PC-9 (cell line): ENCODE measurements around the gene GYS2. TPM values are rescaled to one million over a fixed set of nuclear protein-coding genes. Genes with fewer than 3 reads are reported as not detected.
"Not testable (repeated sequence)": the region's sequence is repeated elsewhere in the genome, so short reads cannot be mapped to it uniquely, and the experiment has no call there.

Source experiments
- BruUV-seq: library from RNA; stranded (reverse); fragments of 400-500 nt; replicated peaks from 2 replicates; lab custom pipeline; 2021; lab: Mats Ljungman, UMichigan
- CTCF ChIA-PET: fragments of 300-600 bp; sonication (Branson Sonifier 250); formaldehyde crosslinking; loops from one replicate; lab custom pipeline; 2022; ENCODE audit warnings: antibody characterized with exemption; lab: Charles Lee
- POLR2A ChIA-PET: fragments of 300-600 bp; sonication (Branson Sonifier 250); formaldehyde crosslinking; loops from one replicate; lab custom pipeline; 2022; ENCODE audit warnings: antibody characterized with exemption; ENCODE audit not compliant: unreplicated experiment; lab: Charles Lee
- DNase-seq, 2 experiments: peaks; one replicate each; pipeline versions ENCODE4 v3.0.0 to v3.0.0-alpha.2; 2015 to 2022; ENCODE audit warnings: mixed read lengths in 1 of 2
- H2AFZ ChIP-seq: fragments of 200-600 bp; sonication (generic); 2 replicates; pipeline ENCODE4 v1.8.1; 2017; ENCODE audit warnings: antibody characterized with exemption
- H3F3A ChIP-seq: fragments of 200-600 bp; sonication (generic); 2 replicates; pipeline ENCODE4 v1.8.1; 2017; ENCODE audit warnings: antibody characterized with exemption, mild to moderate bottlenecking, low read depth; ENCODE audit not compliant: insufficient read depth
- H3K27ac ChIP-seq: fragments of 200-600 bp; sonication (generic); 2 replicates; pipeline ENCODE4 v1.6.1; 2016; ENCODE audit warnings: mixed run types
- H3K27me3 ChIP-seq: fragments of 200-600 bp; sonication (generic); 2 replicates; pipeline ENCODE4 v1.6.1; 2016; ENCODE audit warnings: low read depth, mixed run types; ENCODE audit not compliant: insufficient read depth
- H3K36me3 ChIP-seq: fragments of 200-600 bp; sonication (generic); 2 replicates; pipeline ENCODE4 v1.6.1; 2016; ENCODE audit warnings: low read depth, mixed run types
- H3K4me1 ChIP-seq: fragments of 200-600 bp; sonication (generic); replicated peaks from 2 replicates; pipeline ENCODE4 v1.6.1; 2016; ENCODE audit warnings: mixed run types; ENCODE audit not compliant: insufficient read depth
- H3K4me2 ChIP-seq: fragments of 200-600 bp; sonication (generic); 2 replicates; pipeline ENCODE4 v1.6.1; 2017; ENCODE audit warnings: mixed run types
- H3K4me3 ChIP-seq: fragments of 200-600 bp; sonication (generic); 2 replicates; pipeline ENCODE4 v1.6.1; 2016; ENCODE audit warnings: mixed run types
- H3K79me2 ChIP-seq: fragments of 200-600 bp; sonication (generic); 2 replicates; pipeline ENCODE4 v1.6.1; 2017; ENCODE audit warnings: low read depth, mixed run types
- H3K9me2 ChIP-seq: fragments of 200-600 bp; sonication (generic); 2 replicates; pipeline ENCODE4 v1.8.1; 2017; ENCODE audit warnings: mild to moderate bottlenecking; ENCODE audit not compliant: insufficient read depth
- H3K9me3 ChIP-seq: fragments of 200-600 bp; sonication (generic); 2 replicates; pipeline ENCODE4 v1.8.1; 2016; ENCODE audit warnings: low read depth; ENCODE audit not compliant: insufficient read depth
- H4K20me1 ChIP-seq: fragments of 200-600 bp; sonication (generic); 2 replicates; pipeline ENCODE4 v1.8.1; 2017; ENCODE audit not compliant: insufficient read depth
- EZH2 ChIP-seq: fragments of 200-600 bp; sonication (generic); IDR thresholded peaks from 2 replicates; pipeline ENCODE4 v1.8.0; 2017; ENCODE audit warnings: antibody characterized with exemption, low read depth
- intact Hi-C: fragments of 100-400 bp; cut with micrococcal nuclease; formaldehyde crosslinking; loops from one replicate; pipeline ENCODE4 v1.10.0; 2022; ENCODE audit not compliant: unreplicated experiment
- total RNA-seq: library from RNA; stranded (reverse); gene quantifications from 2 replicates; pipeline ENCODE4 v1.2.3, GENCODE V29; 2021
- TF ChIP-seq, protein P1 (sequence below): fragments of 200-600 bp; sonication (generic); conservative IDR thresholded peaks from 2 replicates; pipeline ENCODE4 v1.6.1; 2017; ENCODE audit warnings: mixed run types, antibody characterized with exemption, mild to moderate bottlenecking, moderate library complexity

The GYS2 gene
- total RNA-seq, 1 experiment from 2014 or later: not detected

DNA sequence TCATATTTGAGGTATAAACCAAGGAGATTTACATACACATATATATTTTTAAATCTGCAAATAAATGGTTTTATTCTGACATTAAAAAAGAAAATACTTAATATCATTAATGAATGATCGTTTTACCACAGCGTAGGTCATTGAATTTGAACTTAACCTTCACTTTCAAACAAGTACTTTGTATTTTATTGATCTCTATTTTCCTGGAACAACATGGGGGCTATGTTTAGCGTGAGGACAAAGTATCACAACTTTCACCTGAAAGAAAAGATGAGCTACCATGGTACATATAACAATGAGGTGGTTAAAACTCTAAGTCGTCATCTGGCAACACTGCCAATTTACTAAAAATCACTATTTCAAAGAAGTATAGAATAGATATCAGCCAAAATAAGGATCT is 6.0 kb downstream of the GYS2 start:
- no peaks in the 10 kb centered on the region for H3K9me2 ChIP-seq
- H3K9me3 ChIP-seq: no peaks in the 10 kb centered on the region
- H4K20me1 ChIP-seq: no peaks in the 10 kb centered on the region
- no peak overlapping the region for H3K4me3 ChIP-seq
- H3K4me2 ChIP-seq: no peak overlapping the region
- no peaks in the 10 kb centered on the region for H3K79me2 ChIP-seq
- no peak for TF ChIP-seq EZH2
- TF ChIP-seq, protein P1, sequence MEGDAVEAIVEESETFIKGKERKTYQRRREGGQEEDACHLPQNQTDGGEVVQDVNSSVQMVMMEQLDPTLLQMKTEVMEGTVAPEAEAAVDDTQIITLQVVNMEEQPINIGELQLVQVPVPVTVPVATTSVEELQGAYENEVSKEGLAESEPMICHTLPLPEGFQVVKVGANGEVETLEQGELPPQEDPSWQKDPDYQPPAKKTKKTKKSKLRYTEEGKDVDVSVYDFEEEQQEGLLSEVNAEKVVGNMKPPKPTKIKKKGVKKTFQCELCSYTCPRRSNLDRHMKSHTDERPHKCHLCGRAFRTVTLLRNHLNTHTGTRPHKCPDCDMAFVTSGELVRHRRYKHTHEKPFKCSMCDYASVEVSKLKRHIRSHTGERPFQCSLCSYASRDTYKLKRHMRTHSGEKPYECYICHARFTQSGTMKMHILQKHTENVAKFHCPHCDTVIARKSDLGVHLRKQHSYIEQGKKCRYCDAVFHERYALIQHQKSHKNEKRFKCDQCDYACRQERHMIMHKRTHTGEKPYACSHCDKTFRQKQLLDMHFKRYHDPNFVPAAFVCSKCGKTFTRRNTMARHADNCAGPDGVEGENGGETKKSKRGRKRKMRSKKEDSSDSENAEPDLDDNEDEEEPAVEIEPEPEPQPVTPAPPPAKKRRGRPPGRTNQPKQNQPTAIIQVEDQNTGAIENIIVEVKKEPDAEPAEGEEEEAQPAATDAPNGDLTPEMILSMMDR: no peak
- no peak overlapping the region for H3K27ac ChIP-seq
- H3K36me3 ChIP-seq: no peaks in the 10 kb centered on the region
- H3F3A ChIP-seq: no peaks in the 10 kb centered on the region
- H3K4me1 ChIP-seq: no peaks in the 10 kb centered on the region
- POLR2A ChIA-PET: no interaction called here
- no TSS peak for BruUV-seq
- CTCF ChIA-PET: no interaction called here
- no peak overlapping the region; the same call in 1 of the 2 replicates for H2AFZ ChIP-seq
- H3K27me3 ChIP-seq: no peaks in the 10 kb centered on the region
- no peak for DNase-seq
- intact Hi-C loops: no loop called here

DNA sequence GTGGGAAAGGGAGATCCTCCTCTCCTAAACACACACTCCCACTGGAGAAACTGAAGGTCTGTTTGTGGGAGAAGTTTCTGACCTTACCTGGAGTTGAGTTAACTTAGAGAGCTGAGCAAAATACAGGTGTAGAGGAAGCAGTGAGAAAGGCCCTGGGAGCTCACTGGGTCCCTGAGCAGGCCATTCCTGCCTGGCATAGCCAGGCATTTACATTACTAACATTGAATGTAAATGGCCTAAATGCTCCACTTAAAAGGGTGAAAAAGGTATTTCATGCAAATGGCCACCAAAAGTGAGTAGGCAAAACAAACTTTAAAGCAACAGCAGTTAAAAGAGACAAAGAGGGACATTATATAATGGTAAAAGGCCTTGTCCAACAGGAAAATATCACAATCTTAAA is 9.3 kb downstream of the GYS2 start:
- H3F3A ChIP-seq, H3K4me2 ChIP-seq, H3K9me3 ChIP-seq, intact Hi-C loops, H3K36me3 ChIP-seq, BruUV-seq, H4K20me1 ChIP-seq, CTCF ChIA-PET, H3K27ac ChIP-seq, H3K4me1 ChIP-seq, DNase-seq, H2AFZ ChIP-seq, H3K79me2 ChIP-seq, H3K27me3 ChIP-seq, H3K9me2 ChIP-seq, POLR2A ChIA-PET, H3K4me3 ChIP-seq: not testable (repeated sequence)

DNA sequence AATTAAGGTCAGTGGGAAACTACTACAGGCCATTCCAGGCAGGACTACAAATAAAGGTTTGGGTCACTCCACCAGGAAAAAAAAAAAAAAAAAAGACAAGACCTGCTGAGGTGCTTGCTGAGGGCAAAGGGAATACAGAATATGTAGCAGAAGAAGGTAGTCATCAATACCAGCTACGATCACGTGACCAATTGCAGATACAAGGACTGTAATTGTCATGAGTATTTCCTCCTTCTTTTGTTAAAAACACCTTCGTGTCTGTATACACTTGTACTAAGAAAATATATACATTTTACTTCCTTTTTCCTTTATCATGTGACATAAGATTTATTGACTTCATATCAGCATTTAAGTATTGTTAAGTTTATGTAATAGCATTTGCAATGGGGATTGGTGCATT is 19.2 kb downstream of the GYS2 start:
- no peak for DNase-seq
- H3K36me3 ChIP-seq: no peaks in the 10 kb centered on the region
- no peaks in the 10 kb centered on the region for H3K4me1 ChIP-seq

DNA sequence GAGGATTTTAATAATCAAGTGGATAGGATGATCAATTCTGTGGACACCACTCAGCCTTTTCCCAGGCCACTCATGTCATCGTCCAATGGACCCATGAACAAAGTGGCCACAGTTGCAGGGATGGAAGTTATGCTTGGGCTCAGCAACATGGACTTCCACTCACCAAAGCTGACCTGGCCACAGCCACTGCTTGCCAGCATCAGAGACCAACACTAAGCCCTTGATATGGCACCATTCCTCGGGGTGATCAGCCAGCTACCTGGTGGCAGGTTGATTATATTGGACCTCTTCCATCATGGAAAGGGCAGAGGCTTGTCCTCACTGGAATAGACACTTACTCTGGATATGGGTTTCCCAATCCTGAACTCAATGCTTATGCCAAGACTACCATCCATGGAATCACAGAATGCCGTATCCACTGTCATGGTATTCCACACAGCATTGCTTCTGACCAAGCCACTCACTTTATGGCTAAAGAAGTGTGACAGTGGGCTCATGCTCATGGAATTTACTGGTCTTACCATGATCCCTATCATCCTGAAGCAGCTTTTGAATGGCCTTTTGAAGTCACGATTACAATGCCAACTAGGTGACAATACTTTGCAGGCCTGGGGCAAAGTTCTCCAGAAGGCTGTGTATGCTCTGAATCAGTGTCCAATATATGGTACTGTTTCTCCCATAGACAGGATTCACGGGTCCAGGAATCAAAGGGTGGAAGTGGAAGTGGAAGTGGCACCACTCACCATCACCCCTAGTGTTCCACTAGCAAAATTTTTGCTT is 20.1 kb downstream of the GYS2 start:
- CTCF ChIA-PET, H2AFZ ChIP-seq, DNase-seq, H3F3A ChIP-seq, POLR2A ChIA-PET, intact Hi-C loops, H3K4me1 ChIP-seq, H4K20me1 ChIP-seq, H3K27ac ChIP-seq, H3K79me2 ChIP-seq, H3K27me3 ChIP-seq, H3K4me3 ChIP-seq, H3K9me3 ChIP-seq, H3K36me3 ChIP-seq, H3K9me2 ChIP-seq, H3K4me2 ChIP-seq, BruUV-seq: not testable (repeated sequence)

More for the DNA sequence above, 19.2 kb downstream of the GYS2 start:
- Histone ChIP-seq H3K4me2 (no peak overlapping the region), H3K27me3 (no peaks in the 10 kb centered on the region), H2AFZ (no peak overlapping the region), H3K9me2 (no peaks in the 10 kb centered on the region), H4K20me1 (no peaks in the 10 kb centered on the region), H3K9me3 (no peaks in the 10 kb centered on the region), H3K79me2 (no peaks in the 10 kb centered on the region), H3K27ac (no peak overlapping the region), H3K4me3 (no peak overlapping the region), H3F3A (no peaks in the 10 kb centered on the region)
- no TSS peak for BruUV-seq
- ChIA-PET CTCF (no interaction called here), POLR2A (no interaction called here)
- TF ChIP-seq, protein P1: no peak
- no peak for TF ChIP-seq EZH2
- intact Hi-C loops: no loop called here
